IMR-90 (cell line): ENCODE results near the gene CYP2A7. TPM values are rescaled to one million over a fixed set of nuclear protein-coding genes. Genes with fewer than 3 reads are reported as not detected.
A peak's percentile ranks its signal among the peaks of the same experiment; 100 is the strongest.

ENCODE experiments used
- ATAC-seq: fragments of 200-7000 bp; cut with Tn5 transposase; 2 replicates; pipeline ENCODE4 v1.9.1; 2020; ENCODE audit warnings: low read depth, mild to moderate bottlenecking, moderate library complexity
- BruUV-seq: library from RNA; stranded (reverse); fragments of 400-500 nt; replicated peaks from 2 replicates; lab custom pipeline; 2021; lab: Mats Ljungman, UMichigan
- CTCF ChIA-PET: fragments of 300-600 bp; formaldehyde crosslinking; extraction: SDS; loops from one replicate; lab custom pipeline; 2021; ENCODE audit warnings: antibody characterized with exemption; lab: Yijun Ruan, JAX
- POLR2A ChIA-PET: fragments of 300-600 bp; sonication (Branson Sonifier 250); formaldehyde crosslinking; loops from one replicate; lab custom pipeline; 2022; ENCODE audit warnings: antibody characterized with exemption; ENCODE audit not compliant: unreplicated experiment; lab: Charles Lee
- DNase-seq: peaks from one replicate; pipeline ENCODE4 v3.0.0; 2013
- H2AFZ ChIP-seq: replicated peaks from 2 replicates; pipeline ENCODE3; 2013; ENCODE audit warnings: low read length, mild to moderate bottlenecking; ENCODE audit not compliant: poor library complexity
- H2AK5ac ChIP-seq: 2 replicates; pipeline ENCODE4 v1.6.1; 2013; ENCODE audit warnings: low read depth, low read length, inconsistent platforms
- H2AK9ac ChIP-seq: replicated peaks from 2 replicates; pipeline ENCODE3; 2013; ENCODE audit warnings: mild to moderate bottlenecking, low read depth, low read length, moderate library complexity; ENCODE audit not compliant: poor library complexity
- H2BK120ac ChIP-seq: 2 replicates; pipeline ENCODE4 v1.6.1; 2013; ENCODE audit warnings: low read depth, low read length, inconsistent platforms
- H2BK15ac ChIP-seq: 3 replicates; pipeline ENCODE4 v1.6.1; 2013; ENCODE audit warnings: low read depth, low read length, inconsistent platforms
- H2BK20ac ChIP-seq: 2 replicates; pipeline ENCODE4 v1.6.1; 2013; ENCODE audit warnings: low read depth, mild to moderate bottlenecking, inconsistent platforms, low read length, moderate library complexity
- H2BK5ac ChIP-seq: 2 replicates; pipeline ENCODE4 v1.6.1; 2013; ENCODE audit warnings: mild to moderate bottlenecking, low read depth, low read length, inconsistent platforms; ENCODE audit not compliant: poor library complexity, severe bottlenecking
- H3K14ac ChIP-seq: replicated peaks from 2 replicates; pipeline ENCODE4 v1.6.1; 2013; ENCODE audit warnings: low read depth, low read length, inconsistent platforms
- H3K18ac ChIP-seq: 2 replicates; pipeline ENCODE4 v1.6.1; 2013; ENCODE audit warnings: low read depth, low read length, control low read depth
- H3K23ac ChIP-seq: 2 replicates; pipeline ENCODE4 v1.6.1; 2013; ENCODE audit warnings: low read depth, low read length, inconsistent platforms
- H3K27ac ChIP-seq: 2 replicates; pipeline ENCODE4 v1.5.1; 2013; ENCODE audit warnings: mild to moderate bottlenecking, control low read depth, low read length; ENCODE audit not compliant: insufficient read depth
- H3K27me3 ChIP-seq: 2 replicates; pipeline ENCODE4 v1.6.1; 2013; ENCODE audit warnings: low read length; ENCODE audit not compliant: control insufficient read depth, insufficient read depth
- H3K36me3 ChIP-seq: 2 replicates; pipeline ENCODE4 v1.6.1; 2013; ENCODE audit warnings: low read length, mixed read lengths; ENCODE audit not compliant: control insufficient read depth, insufficient read depth
- H3K4ac ChIP-seq: 2 replicates; pipeline ENCODE4 v1.6.1; 2013; ENCODE audit warnings: low read depth, low read length, inconsistent platforms
- H3K4me1 ChIP-seq: 2 replicates; pipeline ENCODE4 v1.6.1; 2013; ENCODE audit warnings: low read length, mixed read lengths; ENCODE audit not compliant: control insufficient read depth, insufficient read depth
- H3K4me2 ChIP-seq: 2 replicates; pipeline ENCODE4 v1.6.1; 2013; ENCODE audit warnings: low read depth, mild to moderate bottlenecking, control low read depth, low read length, moderate library complexity
- H3K4me3 ChIP-seq: 2 replicates; pipeline ENCODE4 v1.5.1; 2013; ENCODE audit warnings: low read depth, mild to moderate bottlenecking, control low read depth, low read length, moderate library complexity; ENCODE audit not compliant: insufficient read depth
- H3K56ac ChIP-seq: 2 replicates; pipeline ENCODE4 v1.6.1; 2013; ENCODE audit warnings: low read length, inconsistent platforms; ENCODE audit not compliant: insufficient read depth; ENCODE audit errors: extremely low read depth
- H3K79me1 ChIP-seq, 2 experiments: 2 replicates each; pipeline ENCODE4 v1.6.1; 2013; ENCODE audit warnings: low read length in 2 of 2, inconsistent platforms in 1 of 2, low read depth in 1 of 2
- H3K9ac ChIP-seq: 2 replicates; pipeline ENCODE4 v1.6.1; 2013; ENCODE audit warnings: low read depth, low read length, control low read depth
- H3K9me1 ChIP-seq: 2 replicates; pipeline ENCODE4 v1.6.1; 2013; ENCODE audit warnings: low read length, inconsistent platforms; ENCODE audit not compliant: insufficient read depth
- H3K9me3 ChIP-seq: 2 replicates; pipeline ENCODE4 v1.6.1; 2013; ENCODE audit warnings: low read length; ENCODE audit not compliant: control insufficient read depth, insufficient read depth
- H4K20me1 ChIP-seq: 2 replicates; pipeline ENCODE4 v1.6.1; 2013; ENCODE audit warnings: low read length, inconsistent platforms; ENCODE audit not compliant: insufficient read depth
- H4K5ac ChIP-seq: 2 replicates; pipeline ENCODE4 v1.6.1; 2013; ENCODE audit warnings: mild to moderate bottlenecking, low read depth, low read length, control low read depth
- H4K8ac ChIP-seq, 2 experiments: 2 replicates each; pipeline ENCODE4 v1.6.1; 2013; ENCODE audit warnings: low read depth in 2 of 2, low read length in 2 of 2, control low read depth in 1 of 2, inconsistent platforms in 1 of 2
- H4K91ac ChIP-seq: 2 replicates; pipeline ENCODE4 v1.6.1; 2013; ENCODE audit warnings: low read depth, low read length, inconsistent platforms; ENCODE audit not compliant: insufficient read depth
- BHLHE40 ChIP-seq: fragments of 150-350 bp; IDR thresholded peaks from 2 replicates; pipeline ENCODE4 v1.6.1; 2016; ENCODE audit warnings: mild to moderate bottlenecking, low read depth, low read length
- CEBPB ChIP-seq: IDR thresholded peaks from 2 replicates; pipeline ENCODE4 v1.6.1; 2012; ENCODE audit warnings: low read depth, low read length, improper control_type of control experiment
- CHD1 ChIP-seq: IDR thresholded peaks from 2 replicates; pipeline ENCODE4 v1.6.1; 2012; ENCODE audit warnings: low read depth, low read length, improper control_type of control experiment
- FOS ChIP-seq: fragments of 150-350 bp; IDR thresholded peaks from 2 replicates; pipeline ENCODE4 v1.6.1; 2016; ENCODE audit warnings: low read depth, low read length
- MAFK ChIP-seq: IDR thresholded peaks from 2 replicates; pipeline ENCODE4 v1.6.1; 2012; ENCODE audit warnings: low read depth, low read length, improper control_type of control experiment
- MAZ ChIP-seq: IDR thresholded peaks from 2 replicates; pipeline ENCODE4 v1.6.1; 2012; ENCODE audit warnings: low read depth, mild to moderate bottlenecking, low read length, improper control_type of control experiment, moderate library complexity, borderline replicate concordance
- MXI1 ChIP-seq: IDR thresholded peaks from 2 replicates; pipeline ENCODE4 v1.6.1; 2012; ENCODE audit warnings: low read depth, mild to moderate bottlenecking, low read length, moderate library complexity, borderline replicate concordance
- NFE2L2 ChIP-seq: fragments of 150-350 bp; IDR thresholded peaks from 2 replicates; pipeline ENCODE4 v1.6.1; 2016; ENCODE audit warnings: low read depth, mild to moderate bottlenecking, low read length
- USF2 ChIP-seq: fragments of 150-350 bp; IDR thresholded peaks from 2 replicates; pipeline ENCODE4 v1.6.1; 2017; ENCODE audit warnings: mild to moderate bottlenecking, antibody characterized with exemption, low read length, low read depth
- WGBS, 2 experiments: methylation state at CpG; one replicate each; pipeline versions ENCODE4 v1.1.5 to v1.1.7; 2013; ENCODE audit warnings: missing lambda C conversion rate in 2 of 2; ENCODE audit not compliant: insufficient read length in 1 of 2; ENCODE audit errors: extremely low coverage in 2 of 2; 5-methylcytosine and 5-hydroxymethylcytosine counted together
- dilution Hi-C: fragments of 300-500 bp; cut with HindIII; formaldehyde crosslinking; loops from one replicate; pipeline ENCODE4 v1.14.3; 2018; ENCODE audit warnings: low sequenced_read_pairs; ENCODE audit not compliant: unreplicated experiment
- in situ Hi-C: fragments of 300-500 bp; cut with MboI; formaldehyde crosslinking; loops from 3 replicates; pipeline ENCODE4 v1.14.3; 2019; ENCODE audit warnings: low sequenced_read_pairs, inconsistent platforms, mixed read lengths
- intact Hi-C: fragments of 100-400 bp; cut with micrococcal nuclease; formaldehyde crosslinking; loops from 2 replicates; pipeline ENCODE4 v1.10.0; 2022
- polyA plus RNA-seq, 3 experiments: library from polyadenylated mRNA; depleted of rRNA; stranded (reverse); fragments of >200 nt; gene quantifications; 2 replicates each; pipeline ENCODE4 v1.2.3, GENCODE V29; 2012; ENCODE audit warnings: low replicate concordance in 1 of 3
- total RNA-seq: library from RNA; depleted of rRNA; stranded (reverse); fragments of >200 nt; gene quantifications from 2 replicates; pipeline ENCODE4 v1.2.3, GENCODE V29; 2012

Gene CYP2A7
- total and polyA plus RNA-seq, 2 of the 4 experiments (the other 2 are of a cell fraction): not detected

GRCh38 chr19:40831502-40832430 is 50.3 kb downstream of the CYP2A7 start:
- Histone ChIP-seq H3K27ac (peak overlapping the region; percentile 64; the same call in 1 of the 2 replicates), H3K4me2 (peak overlapping the region; percentile 28), H4K91ac (peak overlapping the region; percentile 8; the same call in 1 of the 2 replicates), H3K9me1 (peaks cover 5% of the 10 kb centered on the region; the same call in 1 of the 2 replicates), H3K4me3 (no peak overlapping the region), H3K4ac (0 out of 2 replicates have a peak overlapping the region, but pooled peaks have one; percentile 14), H3K27me3 (no peaks in the 10 kb centered on the region), H4K8ac (no peak overlapping the region; a peak in 1 of 4 replicates), H4K5ac (no peak overlapping the region), H3K4me1 (peaks cover 5% of the 10 kb centered on the region), H3K9ac (no peak overlapping the region), H2AK9ac (no peak overlapping the region), H2BK20ac (no peak overlapping the region; the same call in 1 of the 2 replicates), H2BK15ac (no peak overlapping the region), H2AFZ (no peak overlapping the region), H2BK120ac (no peak overlapping the region), H3K18ac (peak overlapping the region; percentile 51), H3K14ac (no peak overlapping the region), H3K79me1 (no peaks in the 10 kb centered on the region), H3K36me3 (peaks cover 13% of the 10 kb centered on the region), H3K23ac (no peak overlapping the region), H2AK5ac (0 out of 2 replicates have a peak overlapping the region, but pooled peaks have one; percentile 19), H2BK5ac (peak overlapping the region; percentile 55), H3K9me3 (no peaks in the 10 kb centered on the region), H4K20me1 (no peaks in the 10 kb centered on the region), H3K56ac (no peak overlapping the region)
- BruUV-seq: no TSS peak
- DNase-seq (peak; percentile 97), ATAC-seq (peak; percentile 93)
- WGBS, 2 experiments: no CpG with 5 or more reads among the region's 7 CpGs
- dilution Hi-C loops (no loop called here), intact Hi-C loops (no loop called here), in situ Hi-C loops (no loop called here)
- no peak for TF ChIP-seq NFE2L2
- TF ChIP-seq CHD1: no peak
- peak; percentile 93 for TF ChIP-seq USF2
- TF ChIP-seq MAFK: 0 out of 2 replicates have a peak, but pooled peaks have one; percentile 12
- TF ChIP-seq BHLHE40: peak; percentile 99
- TF ChIP-seq CEBPB: peak; percentile 69
- peak; percentile 69; the same call in 1 of the 2 replicates for TF ChIP-seq MXI1
- peak; percentile 6; the same call in 1 of the 2 replicates for TF ChIP-seq FOS
- peak; percentile 23; the same call in 1 of the 2 replicates for TF ChIP-seq MAZ
- ChIA-PET CTCF (interaction anchor here (1.0 to 1.4 kb wide), 2 partner anchors 17 to 25 kb away, joined by 3 to 5 read pairs; no protein-coding TSS in a partner anchor), POLR2A (no interaction called here)
